ENCODE results near the gene FBXW2.
"Not testable (repeated sequence)": the region's sequence is repeated elsewhere in the genome, so short reads cannot be mapped to it uniquely, and the experiment has no call there.

Gene FBXW2

GRCh38 chr9:120792898-120793765, at the start of gene FBXW2:
TSS of gene FBXW2 (minus strand) at chr9:120793416. CDS start at chr9:120788258, 5,158 bp downstream.
- peak; percentile 84 for DNase-seq

- DNase-seq: no peak
These were observed 48.9 kb upstream of the FBXW2 start for GRCh38 chr9:120841930-120842684.

- DNase-seq: no peak
These were observed 45.9 kb upstream of the FBXW2 start for GRCh38 chr9:120839146-120839545.

GRCh38 chr9:120837921-120838320, 44.7 kb upstream of the FBXW2 start:
- DNase-seq: no peak

GRCh38 chr9:120833325-120833724, 40.1 kb upstream of the FBXW2 start:
- no peak for DNase-seq

GRCh38 chr9:120832807-120833206, 39.6 kb upstream of the FBXW2 start:
- DNase-seq: no peak

GRCh38 chr9:120830865-120831264, 37.6 kb upstream of the FBXW2 start:
- DNase-seq: no peak

GRCh38 chr9:120830151-120830550, 36.9 kb upstream of the FBXW2 start:
- DNase-seq: no peak

- DNase-seq: no peak
These were observed 36.4 kb upstream of the FBXW2 start for GRCh38 chr9:120829650-120830049.

DNA sequence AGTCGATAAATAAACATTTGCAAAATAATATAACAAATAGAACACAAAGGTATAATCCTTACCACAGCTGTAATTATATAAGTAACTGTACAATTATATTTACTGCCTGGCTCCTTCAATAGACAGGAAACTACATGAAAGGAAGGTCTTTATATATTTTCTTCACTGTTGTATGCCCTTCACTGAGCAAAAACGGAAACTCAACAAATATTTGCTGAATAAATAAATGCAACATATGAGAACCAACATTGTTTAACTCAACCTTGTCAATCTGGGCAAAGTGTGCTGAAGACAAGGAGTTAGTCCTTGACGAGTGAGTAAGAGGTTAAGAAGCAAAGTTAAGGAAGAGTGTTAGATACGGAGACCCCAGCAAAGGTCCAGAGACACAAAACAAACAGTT, 26.9 kb upstream of the FBXW2 start:
- no peak for DNase-seq

DNA sequence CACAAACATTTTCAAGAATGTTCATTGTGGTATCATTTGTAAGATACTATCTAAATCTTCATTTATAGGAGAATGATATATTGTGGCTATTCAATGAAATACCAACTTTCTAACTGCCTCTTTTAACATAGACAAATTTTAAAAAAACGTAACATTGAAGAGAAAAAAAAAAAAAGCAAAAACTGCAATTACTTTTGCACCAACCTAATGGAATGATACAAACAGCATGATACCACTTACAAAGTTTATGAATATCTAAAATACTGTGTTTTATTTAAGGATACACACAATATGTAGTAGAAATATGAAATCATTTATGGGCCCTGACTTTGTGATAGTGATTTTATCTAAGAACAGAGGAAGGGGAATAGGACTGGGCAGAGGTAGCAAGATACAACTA, 25.4 kb upstream of the FBXW2 start:
- DNase-seq: no peak

- no peak for DNase-seq
These were observed 21.9 kb upstream of the FBXW2 start for GRCh38 chr9:120815075-120815474.

GRCh38 chr9:120808931-120809330, 15.7 kb upstream of the FBXW2 start:
- DNase-seq: no peak

- DNase-seq: no peak
These were observed 14.6 kb upstream of the FBXW2 start for GRCh38 chr9:120807607-120808379.

- not testable (repeated sequence) for DNase-seq
These were observed 11.7 kb upstream of the FBXW2 start for GRCh38 chr9:120804784-120805363.

DNA sequence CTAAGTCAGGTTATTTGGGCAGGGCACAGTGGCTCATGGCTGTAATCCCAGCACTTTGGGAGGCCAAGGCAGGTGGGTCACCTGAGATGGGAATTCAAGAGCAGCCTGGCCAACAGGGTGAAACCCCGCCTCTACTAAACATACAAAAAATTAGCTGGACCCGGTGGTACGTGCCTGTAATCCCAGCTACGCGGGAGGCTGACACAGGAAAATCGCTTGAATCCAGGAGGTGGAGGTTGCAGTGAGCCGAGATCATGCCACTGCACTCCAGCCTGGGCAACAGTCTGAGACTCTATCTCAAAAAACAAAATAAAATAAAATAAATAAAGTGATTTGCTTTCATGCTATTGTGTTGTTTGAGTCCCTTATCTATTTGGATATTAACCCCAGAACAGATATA, 8.2 kb upstream of the FBXW2 start:
- no peak for DNase-seq

- no peak for DNase-seq
These were observed 2.1 kb downstream of the FBXW2 start for GRCh38 chr9:120791161-120791560.

GRCh38 chr9:120787933-120788332, 5.3 kb downstream of the FBXW2 start:
- DNase-seq: no peak

GRCh38 chr9:120783602-120784047, 9.6 kb downstream of the FBXW2 start:
- no peak for DNase-seq

GRCh38 chr9:120781236-120781635, 12.0 kb downstream of the FBXW2 start:
- no peak for DNase-seq

- DNase-seq: no peak
These were observed 12.8 kb downstream of the FBXW2 start for GRCh38 chr9:120780367-120780766.

- DNase-seq: no peak
These were observed 14.0 kb downstream of the FBXW2 start for GRCh38 chr9:120779227-120779626.

- no peak for DNase-seq
These were observed 14.5 kb downstream of the FBXW2 start for GRCh38 chr9:120778758-120779157.
